IPS DF 6.9 (cell line): ENCODE measurements around the gene BCAS3.
A peak's percentile ranks its signal among the peaks of the same experiment; 100 is the strongest.
"Not testable (repeated sequence)": the region's sequence is repeated elsewhere in the genome, so short reads cannot be mapped to it uniquely, and the experiment has no call there.

ENCODE experiments used
- DNase-seq: peaks from one replicate; pipeline ENCODE4 v3.0.0-alpha.2; 2013; ENCODE audit warnings: low read depth, low spot score
- H3K27ac ChIP-seq: one replicate; pipeline ENCODE4 v1.5.1; 2013; ENCODE audit warnings: low read length, control low read depth
- H3K27me3 ChIP-seq: 2 replicates; pipeline ENCODE4 v1.6.1; 2013; ENCODE audit warnings: mild to moderate bottlenecking, low read length; ENCODE audit not compliant: control insufficient read depth, insufficient read depth
- H3K36me3 ChIP-seq: 2 replicates; pipeline ENCODE4 v1.6.1; 2013; ENCODE audit warnings: low read length; ENCODE audit not compliant: control insufficient read depth, insufficient read depth
- H3K4me1 ChIP-seq: 2 replicates; pipeline ENCODE4 v1.6.1; 2013; ENCODE audit warnings: low read length; ENCODE audit not compliant: control insufficient read depth, insufficient read depth
- H3K4me3 ChIP-seq: 2 replicates; pipeline ENCODE4 v1.5.1; 2013; ENCODE audit warnings: mild to moderate bottlenecking, low read length
- H3K9me3 ChIP-seq: 2 replicates; pipeline ENCODE4 v1.6.1; 2013; ENCODE audit warnings: low read length, inconsistent platforms; ENCODE audit not compliant: control insufficient read depth, insufficient read depth
- WGBS: extraction: QIAGEN DNeasy Blood & Tissue Kit; methylation state at CpG from one replicate; pipeline ENCODE4 v1.1.7; 2013; ENCODE audit warnings: mixed read lengths, missing lambda C conversion rate; ENCODE audit not compliant: insufficient read length, insufficient coverage; 5-methylcytosine and 5-hydroxymethylcytosine counted together

BCAS3 gene

GRCh38 chr17:60851181-60851580 is 173.5 kb downstream of the BCAS3 start:
- DNase-seq: no peak
- no peaks in the 10 kb centered on the region for H3K27me3 ChIP-seq
- H3K36me3 ChIP-seq: no peaks in the 10 kb centered on the region
- WGBS: no CpG with 5 or more reads among the region's 17 CpGs
- no peaks in the 10 kb centered on the region for H3K9me3 ChIP-seq
- H3K27ac ChIP-seq: no peak overlapping the region
- H3K4me1 ChIP-seq: no peaks in the 10 kb centered on the region; the same call in 1 of the 2 replicates
- no peak overlapping the region for H3K4me3 ChIP-seq

- no peak overlapping the region for H3K4me3 ChIP-seq
- no peaks in the 10 kb centered on the region for H3K36me3 ChIP-seq
- H3K27ac ChIP-seq: no peak overlapping the region
- DNase-seq: no peak
- H3K4me1 ChIP-seq: no peaks in the 10 kb centered on the region; the same call in 1 of the 2 replicates
- no CpG with 5 or more reads among the region's 6 CpGs for WGBS
- no peaks in the 10 kb centered on the region for H3K9me3 ChIP-seq
- H3K27me3 ChIP-seq: no peaks in the 10 kb centered on the region
These were observed 180.0 kb downstream of the BCAS3 start for GRCh38 chr17:60857556-60858080.

GRCh38 chr17:60862482-60862881 is 184.8 kb downstream of the BCAS3 start:
- Histone ChIP-seq H3K4me1 (no peaks in the 10 kb centered on the region), H3K9me3 (no peaks in the 10 kb centered on the region), H3K4me3 (no peak overlapping the region), H3K27me3 (no peaks in the 10 kb centered on the region), H3K27ac (no peak overlapping the region), H3K36me3 (no peaks in the 10 kb centered on the region)
- no peak for DNase-seq

GRCh38 chr17:60863892-60864707 is 186.4 kb downstream of the BCAS3 start:
- Histone ChIP-seq H3K4me1 (no peaks in the 10 kb centered on the region), H3K9me3 (no peaks in the 10 kb centered on the region), H3K4me3 (no peak overlapping the region), H3K27ac (no peak overlapping the region), H3K27me3 (no peaks in the 10 kb centered on the region), H3K36me3 (no peaks in the 10 kb centered on the region)
- WGBS: no CpG with 5 or more reads among the region's 4 CpGs
- no peak for DNase-seq

DNA sequence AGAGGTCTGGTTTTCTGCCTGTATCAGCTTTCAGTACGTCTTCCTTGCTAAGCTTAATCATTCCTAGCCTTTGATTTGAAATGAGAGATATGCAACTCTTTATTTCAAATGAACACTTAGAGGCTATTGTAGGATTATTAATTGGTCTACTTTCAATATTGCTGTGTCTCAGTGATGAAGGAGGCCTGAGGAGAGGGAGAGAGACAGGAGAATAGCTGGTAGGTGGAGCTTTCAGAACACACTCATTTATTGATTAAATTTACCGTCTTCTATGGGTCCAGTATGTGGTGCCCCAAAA is 187.0 kb downstream of the BCAS3 start:
- no peaks in the 10 kb centered on the region for H3K27me3 ChIP-seq
- H3K27ac ChIP-seq: no peak overlapping the region
- WGBS: no CpG with 5 or more reads among the region's 2 CpGs
- H3K36me3 ChIP-seq: no peaks in the 10 kb centered on the region
- DNase-seq: no peak
- no peaks in the 10 kb centered on the region for H3K9me3 ChIP-seq
- H3K4me1 ChIP-seq: no peaks in the 10 kb centered on the region
- H3K4me3 ChIP-seq: no peak overlapping the region

- no CpG with 5 or more reads among the region's 2 CpGs for WGBS
- Histone ChIP-seq H3K4me3 (no peak overlapping the region), H3K9me3 (no peaks in the 10 kb centered on the region), H3K27ac (no peak overlapping the region), H3K27me3 (no peaks in the 10 kb centered on the region), H3K36me3 (no peaks in the 10 kb centered on the region), H3K4me1 (no peaks in the 10 kb centered on the region)
- no peak for DNase-seq
These were observed 197.1 kb downstream of the BCAS3 start for GRCh38 chr17:60874772-60875171.

GRCh38 chr17:60886731-60887613 is 209.3 kb downstream of the BCAS3 start:
- not testable (repeated sequence) for H3K27ac ChIP-seq, H3K36me3 ChIP-seq, DNase-seq, H3K9me3 ChIP-seq, H3K27me3 ChIP-seq, H3K4me1 ChIP-seq
- peak overlapping the region; percentile 12; the same call in 1 of the 2 replicates for H3K4me3 ChIP-seq
- WGBS: no CpG with 5 or more reads among the region's 39 CpGs

DNA sequence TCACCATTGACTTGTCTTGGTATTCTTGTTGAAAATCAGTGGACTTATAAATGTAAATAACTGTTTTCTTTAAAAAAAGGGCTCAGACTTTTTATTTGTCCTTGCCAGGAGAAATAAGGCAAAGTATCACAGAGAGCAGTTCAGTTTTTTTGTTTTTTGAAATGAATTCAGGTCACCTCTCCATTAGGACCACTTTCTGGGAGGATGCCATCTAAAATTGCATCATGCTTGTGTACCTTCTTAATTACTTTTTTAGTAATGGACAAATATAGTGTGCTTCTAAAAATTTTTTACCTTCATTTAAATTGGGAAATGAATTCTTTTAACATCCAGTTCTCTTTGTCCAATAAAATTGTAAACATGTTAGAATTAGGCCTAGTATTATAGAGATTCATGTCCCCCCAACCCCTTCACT is 210.0 kb downstream of the BCAS3 start:
- Histone ChIP-seq H3K9me3 (no peaks in the 10 kb centered on the region), H3K4me1 (no peaks in the 10 kb centered on the region), H3K27ac (no peak overlapping the region), H3K27me3 (no peaks in the 10 kb centered on the region), H3K4me3 (peak overlapping the region; percentile 12; the same call in 1 of the 2 replicates), H3K36me3 (no peaks in the 10 kb centered on the region)
- no peak for DNase-seq

- Histone ChIP-seq H3K9me3 (no peaks in the 10 kb centered on the region), H3K27me3 (no peaks in the 10 kb centered on the region), H3K4me3 (no peak overlapping the region), H3K36me3 (no peaks in the 10 kb centered on the region), H3K4me1 (no peaks in the 10 kb centered on the region), H3K27ac (no peak overlapping the region)
- no peak for DNase-seq
- WGBS: no CpG with 5 or more reads among the region's 5 CpGs
These were observed 211.4 kb downstream of the BCAS3 start for GRCh38 chr17:60888812-60889709.

- no peak overlapping the region for H3K4me3 ChIP-seq
- no peaks in the 10 kb centered on the region for H3K27me3 ChIP-seq
These were observed 213.5 kb downstream of the BCAS3 start for GRCh38 chr17:60891149-60891548.

More at GRCh38 chr17:60891149-60891548, 213.5 kb downstream of the BCAS3 start:
- no CpG with 5 or more reads among the region's 2 CpGs for WGBS
- Histone ChIP-seq H3K9me3 (no peaks in the 10 kb centered on the region), H3K27ac (no peak overlapping the region), H3K36me3 (no peaks in the 10 kb centered on the region), H3K4me1 (no peaks in the 10 kb centered on the region)
- DNase-seq: no peak
